ENCODE data around the gene PIEZO2.

PIEZO2 gene

DNA sequence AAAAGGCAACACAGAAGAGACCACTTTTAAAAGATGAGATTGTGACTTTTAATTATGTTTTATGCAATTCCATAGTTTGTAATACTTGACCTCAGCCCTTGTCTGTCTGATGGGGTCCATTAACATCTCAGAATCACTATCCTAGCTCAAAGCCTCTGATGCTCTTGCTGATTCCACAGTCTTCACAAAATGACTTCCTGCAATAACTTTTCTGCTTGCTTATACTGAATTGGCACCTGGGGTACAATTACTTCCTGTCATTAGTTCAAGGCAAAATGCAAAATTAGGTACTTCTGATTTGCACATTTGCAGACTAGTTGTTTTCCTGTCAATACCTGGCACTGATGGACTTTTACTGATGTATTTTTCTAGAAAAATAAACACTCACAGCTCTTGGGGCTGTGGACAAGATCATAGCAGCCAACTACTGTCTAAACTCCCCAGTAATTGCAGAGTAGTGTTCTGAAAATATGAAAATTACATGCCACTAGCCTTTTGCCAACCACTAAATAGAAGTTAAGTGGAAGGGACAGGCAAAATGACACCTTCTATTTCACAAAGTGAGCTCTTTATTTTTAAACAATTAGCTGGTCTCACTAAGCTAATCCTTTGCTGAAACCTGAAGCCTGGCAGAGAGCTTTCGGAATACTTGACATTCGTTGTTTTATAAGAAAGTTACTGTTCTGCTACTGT is 129.1 kb downstream of the PIEZO2 start:
- TF ChIP-seq POLR2AphosphoS5 (IDR thresholded peaks at IDR 0.05; ENCODE audit: low read depth, low read length) (no peak), TAF1 (IDR thresholded peaks at IDR 0.05; ENCODE audit: borderline replicate concordance, low read depth, low read length) (no peak), POLR2A (IDR thresholded peaks at IDR 0.05; ENCODE audit: low read depth, low read length) (no peak)
- no peak for DNase-seq (ENCODE audit: insufficient read length)
- no peak for FAIRE-seq

DNA sequence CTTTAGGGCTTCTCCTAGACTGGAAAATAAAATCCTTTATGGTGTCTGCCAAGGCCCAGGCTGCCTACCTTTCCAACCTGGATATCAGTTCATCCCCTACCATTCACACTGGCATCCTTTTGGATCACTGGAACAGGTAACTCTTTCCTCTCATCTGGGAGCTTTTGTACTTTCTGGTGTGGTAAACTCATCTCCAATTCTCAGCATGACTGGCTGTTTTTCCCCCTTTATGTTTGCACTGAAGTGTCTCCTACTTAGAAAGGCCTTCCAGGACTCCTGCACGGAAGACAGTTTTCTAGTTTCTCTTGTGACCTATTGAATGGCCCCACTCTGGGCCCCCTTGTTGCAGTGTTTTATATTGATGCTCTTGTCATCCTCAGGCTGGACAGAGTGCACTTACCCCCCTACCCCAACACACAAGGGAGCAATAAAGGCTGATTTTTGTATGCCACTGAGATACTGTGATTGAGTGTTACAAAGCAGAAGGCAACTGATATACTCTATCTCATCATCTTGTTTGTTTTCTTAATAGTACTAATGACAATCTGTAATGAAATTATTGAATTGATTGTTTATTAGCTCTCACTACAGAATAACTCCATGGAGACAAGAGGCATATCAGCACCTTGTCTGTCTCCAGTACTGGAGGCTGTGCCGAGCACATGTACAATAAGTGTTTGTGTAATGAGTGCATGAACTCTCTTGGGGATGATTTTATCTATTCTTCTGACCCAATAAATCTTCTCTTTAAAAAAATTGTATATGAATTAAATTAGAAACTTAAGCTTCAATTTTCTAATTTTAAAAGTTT is 129.9 kb downstream of the PIEZO2 start:
- no peak for TF ChIP-seq POLR2AphosphoS5 (IDR thresholded peaks at IDR 0.05; ENCODE audit: low read depth, low read length)

DNA sequence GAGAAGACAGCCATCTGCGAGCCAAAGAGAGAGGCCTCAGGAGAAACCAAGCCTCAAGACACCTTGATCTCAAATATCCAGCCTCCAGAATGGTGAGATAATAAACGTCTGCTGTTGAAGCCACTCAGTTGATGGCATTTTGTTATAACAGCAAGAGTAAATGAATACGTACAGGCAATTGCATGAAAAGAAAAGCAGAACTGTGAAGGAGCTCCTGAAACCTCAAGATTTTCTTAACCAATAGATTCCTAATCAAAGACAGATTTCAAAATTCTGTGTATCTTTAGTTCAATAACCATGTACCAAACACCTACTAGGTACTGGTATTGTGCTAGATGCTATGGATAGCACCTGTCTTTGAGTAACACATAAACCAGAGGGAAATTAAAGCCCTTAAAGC is 139.5 kb downstream of the PIEZO2 start:
- no peak for TF ChIP-seq TAF1 (IDR thresholded peaks at IDR 0.05; ENCODE audit: borderline replicate concordance, low read depth, low read length)
- TF ChIP-seq POLR2AphosphoS5 (IDR thresholded peaks at IDR 0.05; ENCODE audit: low read depth, low read length) = no peak
- no peak for TF ChIP-seq POLR2A (IDR thresholded peaks at IDR 0.05; ENCODE audit: low read depth, low read length)
- no peak for FAIRE-seq
- no peak for DNase-seq (ENCODE audit: insufficient read length)

More for the DNA sequence above, 129.9 kb downstream of the PIEZO2 start:
- FAIRE-seq (no peak), DNase-seq (ENCODE audit: insufficient read length) (no peak)

DNA sequence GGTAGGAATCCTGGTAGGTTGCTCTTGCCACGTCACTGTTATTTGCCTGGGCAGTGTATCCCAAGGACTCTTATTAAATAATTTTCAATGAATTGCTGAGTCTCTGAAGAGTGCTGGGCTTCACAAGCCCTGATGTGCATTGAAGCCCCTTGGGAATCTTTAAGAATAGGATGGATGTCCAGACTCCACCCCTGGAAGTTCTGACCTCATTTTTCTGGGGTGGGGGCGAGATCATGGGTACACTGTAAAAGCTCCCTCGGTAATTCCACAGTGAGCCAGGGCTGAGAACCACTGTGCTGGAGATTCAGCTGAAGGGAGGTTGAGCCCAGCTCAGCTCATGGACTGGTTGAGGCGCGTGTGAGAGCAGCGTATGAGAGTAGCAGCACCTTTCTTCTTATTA is 140.2 kb downstream of the PIEZO2 start:
- no peak for FAIRE-seq
- TF ChIP-seq POLR2A (IDR thresholded peaks at IDR 0.05; ENCODE audit: low read depth, low read length) (no peak), TAF1 (IDR thresholded peaks at IDR 0.05; ENCODE audit: borderline replicate concordance, low read depth, low read length) (no peak), POLR2AphosphoS5 (IDR thresholded peaks at IDR 0.05; ENCODE audit: low read depth, low read length) (no peak)
- DNase-seq (ENCODE audit: insufficient read length) = no peak

DNA sequence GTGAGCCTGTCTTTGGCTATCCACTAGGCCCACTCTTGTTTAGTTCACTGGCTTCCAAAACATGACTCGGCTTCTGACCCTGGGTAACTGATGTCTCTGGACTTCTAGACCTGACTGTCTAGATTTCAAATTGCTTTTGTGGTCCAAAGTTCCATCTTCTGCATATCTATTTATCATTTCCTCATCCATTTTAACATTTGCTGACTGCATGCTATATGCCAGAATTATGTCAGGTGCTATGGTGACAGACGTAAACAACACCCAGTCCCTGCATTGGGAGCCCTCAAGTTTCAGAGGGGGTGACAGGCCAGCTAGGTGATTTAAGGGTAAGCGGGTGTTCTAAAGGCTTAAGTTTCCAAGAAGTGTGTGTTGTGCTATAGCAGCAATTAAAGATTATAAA is 140.9 kb downstream of the PIEZO2 start:
- peak; percentile 63 for FAIRE-seq
- TF ChIP-seq POLR2AphosphoS5 (IDR thresholded peaks at IDR 0.05; ENCODE audit: low read depth, low read length) (no peak), POLR2A (IDR thresholded peaks at IDR 0.05; ENCODE audit: low read depth, low read length) (no peak), TAF1 (IDR thresholded peaks at IDR 0.05; ENCODE audit: borderline replicate concordance, low read depth, low read length) (no peak)
- no peak for DNase-seq (ENCODE audit: insufficient read length)

DNA sequence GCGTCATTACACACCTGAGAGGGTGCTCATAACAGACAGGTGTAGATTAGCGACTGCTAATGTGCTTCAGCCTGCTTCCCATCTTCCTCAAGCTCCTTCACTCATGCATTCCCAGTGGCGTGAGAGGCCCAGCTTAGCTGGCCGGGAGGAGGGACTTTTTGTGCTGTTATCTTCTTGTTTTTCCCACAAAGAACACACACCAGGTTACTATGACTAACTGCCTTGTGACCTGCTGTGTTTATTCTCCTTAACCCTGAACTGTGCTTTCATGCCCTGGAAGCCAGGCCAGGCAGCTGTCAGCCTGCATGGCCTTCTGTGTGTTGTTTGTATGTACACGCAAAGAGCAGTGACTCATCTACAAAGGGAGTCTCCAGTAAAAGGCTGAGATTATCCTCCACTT is 143.8 kb downstream of the PIEZO2 start:
- FAIRE-seq (peak; percentile 33), DNase-seq (ENCODE audit: insufficient read length) (no peak)

DNA sequence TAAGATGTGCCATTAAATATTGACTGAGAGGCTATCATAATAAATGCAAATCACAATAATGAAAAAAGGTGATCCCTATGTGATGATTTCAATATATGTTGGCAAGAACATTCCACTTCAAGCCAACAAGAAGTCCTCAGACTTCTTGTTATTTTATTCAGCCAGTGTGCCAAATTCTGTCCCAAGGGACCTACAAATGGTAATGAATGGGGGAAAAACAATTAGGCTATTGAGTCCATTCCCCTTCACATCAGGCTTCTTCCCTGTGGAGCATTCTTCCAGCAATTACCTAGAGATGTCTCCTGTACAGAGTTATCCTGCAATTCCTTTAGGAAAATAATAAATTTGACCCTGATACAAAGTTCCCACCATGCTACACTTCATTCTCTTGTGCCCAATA is 144.4 kb downstream of the PIEZO2 start:
- no peak for DNase-seq (ENCODE audit: insufficient read length)
- FAIRE-seq = no peak
- TF ChIP-seq POLR2AphosphoS5 (IDR thresholded peaks at IDR 0.05; ENCODE audit: low read depth, low read length) = no peak
- TF ChIP-seq POLR2A (IDR thresholded peaks at IDR 0.05; ENCODE audit: low read depth, low read length) = no peak
- no peak for TF ChIP-seq TAF1 (IDR thresholded peaks at IDR 0.05; ENCODE audit: borderline replicate concordance, low read depth, low read length)

More for the DNA sequence above, 143.8 kb downstream of the PIEZO2 start:
- no peak for TF ChIP-seq POLR2A (IDR thresholded peaks at IDR 0.05; ENCODE audit: low read depth, low read length)
- TF ChIP-seq TAF1 (IDR thresholded peaks at IDR 0.05; ENCODE audit: borderline replicate concordance, low read depth, low read length) = no peak
- no peak for TF ChIP-seq POLR2AphosphoS5 (IDR thresholded peaks at IDR 0.05; ENCODE audit: low read depth, low read length)

DNA sequence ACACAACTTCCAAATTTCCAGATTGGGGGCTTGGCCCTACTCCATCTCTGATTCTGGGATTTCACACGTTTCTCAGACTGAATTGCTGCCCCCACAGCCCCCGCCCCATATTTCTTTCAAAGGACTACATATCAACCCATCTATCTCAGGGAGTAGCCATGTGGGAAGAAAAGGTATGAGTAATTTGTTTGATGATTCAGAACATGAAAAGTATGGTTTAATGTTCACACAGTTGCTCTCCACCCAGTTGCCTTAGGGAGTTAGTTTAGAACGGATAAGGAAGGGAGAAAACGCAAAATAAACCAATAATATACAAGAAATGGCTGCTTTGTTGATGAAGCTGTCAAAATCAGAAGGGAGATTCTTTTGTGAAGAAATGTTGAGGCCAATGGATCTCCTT is 145.1 kb downstream of the PIEZO2 start:
- FAIRE-seq (no peak), DNase-seq (ENCODE audit: insufficient read length) (no peak)
- no peak for TF ChIP-seq POLR2A (IDR thresholded peaks at IDR 0.05; ENCODE audit: low read depth, low read length)
- TF ChIP-seq TAF1 (IDR thresholded peaks at IDR 0.05; ENCODE audit: borderline replicate concordance, low read depth, low read length) = no peak
- TF ChIP-seq POLR2AphosphoS5 (IDR thresholded peaks at IDR 0.05; ENCODE audit: low read depth, low read length) = no peak

DNA sequence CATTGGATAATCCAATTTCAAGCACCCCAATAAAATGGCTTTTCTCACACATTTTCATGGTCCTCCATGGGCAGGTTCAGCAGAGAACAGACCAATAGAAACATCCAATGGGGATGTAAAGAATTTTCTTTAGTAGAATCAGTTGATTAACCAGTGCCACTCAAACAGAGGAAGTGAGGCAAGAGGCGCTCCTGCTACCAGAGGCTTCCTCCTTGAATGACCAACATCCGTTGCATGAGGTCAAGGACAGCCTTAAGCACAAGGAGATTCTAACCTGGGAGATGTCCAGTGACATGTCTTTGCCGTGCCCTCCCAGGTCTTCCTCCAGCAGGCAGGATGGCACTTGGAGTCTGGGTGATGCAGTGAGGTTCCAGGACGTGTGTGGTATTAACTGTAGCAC is 146.6 kb downstream of the PIEZO2 start:
- TF ChIP-seq POLR2AphosphoS5 (IDR thresholded peaks at IDR 0.05; ENCODE audit: low read depth, low read length) = no peak
- TF ChIP-seq TAF1 (IDR thresholded peaks at IDR 0.05; ENCODE audit: borderline replicate concordance, low read depth, low read length) = no peak
- no peak for TF ChIP-seq POLR2A (IDR thresholded peaks at IDR 0.05; ENCODE audit: low read depth, low read length)
- FAIRE-seq = peak; percentile 85
- DNase-seq (ENCODE audit: insufficient read length) = no peak

DNA sequence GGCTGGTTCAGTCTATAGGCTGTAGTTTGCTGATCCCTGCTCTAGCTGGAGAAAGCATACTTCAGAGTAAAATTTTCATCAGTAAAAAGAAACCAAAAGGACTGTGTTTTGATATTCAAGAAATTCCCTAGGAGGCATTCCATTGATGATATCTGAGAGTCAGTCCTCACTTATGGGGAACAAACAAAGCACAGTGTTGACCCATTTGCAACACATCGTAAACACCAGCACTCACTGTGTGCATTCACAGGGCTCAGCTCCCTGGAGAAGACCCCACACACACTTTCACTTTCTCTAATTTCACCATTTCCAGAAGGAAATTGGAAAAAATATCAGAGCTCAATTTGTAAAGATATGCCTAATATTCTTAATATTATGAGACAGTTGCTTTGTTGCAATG is 147.1 kb downstream of the PIEZO2 start:
- no peak for FAIRE-seq
- TF ChIP-seq TAF1 (IDR thresholded peaks at IDR 0.05; ENCODE audit: borderline replicate concordance, low read depth, low read length) (no peak), POLR2A (IDR thresholded peaks at IDR 0.05; ENCODE audit: low read depth, low read length) (no peak), POLR2AphosphoS5 (IDR thresholded peaks at IDR 0.05; ENCODE audit: low read depth, low read length) (no peak)

DNA sequence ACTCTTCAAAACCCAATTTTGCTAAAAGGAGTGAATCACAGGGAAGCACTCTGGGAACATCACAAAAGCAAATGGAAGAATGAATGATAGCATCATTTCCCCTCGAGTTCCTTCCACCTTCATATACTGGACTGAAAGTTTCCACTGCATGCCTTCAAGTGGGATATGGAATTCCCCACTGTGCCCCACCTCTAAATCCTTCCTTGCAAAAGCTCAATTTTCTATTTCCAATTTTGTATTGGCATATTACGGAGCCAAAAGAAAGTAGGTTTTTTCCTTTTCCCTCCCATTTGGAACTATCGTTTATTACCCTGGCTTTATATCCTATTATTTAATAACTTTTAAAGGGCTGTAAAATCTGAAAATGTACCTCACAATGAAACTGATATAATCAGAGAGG is 149.3 kb downstream of the PIEZO2 start:
- no peak for DNase-seq (ENCODE audit: insufficient read length)
- TF ChIP-seq TAF1 (IDR thresholded peaks at IDR 0.05; ENCODE audit: borderline replicate concordance, low read depth, low read length) = no peak
- no peak for TF ChIP-seq POLR2A (IDR thresholded peaks at IDR 0.05; ENCODE audit: low read depth, low read length)
- TF ChIP-seq POLR2AphosphoS5 (IDR thresholded peaks at IDR 0.05; ENCODE audit: low read depth, low read length) = no peak
- FAIRE-seq = no peak

More for the DNA sequence above, 147.1 kb downstream of the PIEZO2 start:
- no peak for DNase-seq (ENCODE audit: insufficient read length)

DNA sequence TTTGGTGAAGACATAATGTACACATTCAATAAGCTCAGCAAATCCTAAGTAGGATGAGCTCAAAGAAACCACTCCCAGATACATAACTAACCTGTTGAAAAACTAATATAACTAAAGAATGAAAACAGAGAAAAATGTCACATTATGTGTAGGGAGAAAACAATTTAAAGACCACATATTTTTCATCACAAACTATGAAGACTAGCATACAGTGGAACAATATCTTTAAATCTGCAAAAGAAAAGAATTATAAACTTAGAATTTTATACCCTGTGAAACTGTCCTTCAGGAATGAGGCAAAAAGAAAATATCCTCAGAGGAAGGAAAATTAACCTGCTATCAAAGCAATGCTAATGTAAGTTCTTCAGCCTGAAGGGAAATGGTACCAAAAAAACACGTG is 151.5 kb downstream of the PIEZO2 start:
- no peak for TF ChIP-seq TAF1 (IDR thresholded peaks at IDR 0.05; ENCODE audit: borderline replicate concordance, low read depth, low read length)
- DNase-seq (ENCODE audit: insufficient read length) (no peak), FAIRE-seq (no peak)

Measured in GM12892 (cell line).